GM18858 (cell line): Measurements from ENCODE around the gene FBXO3.
"Not testable (repeated sequence)": the region's sequence is repeated elsewhere in the genome, so short reads cannot be mapped to it uniquely, and the experiment has no call there.

Source experiments
- ATAC-seq: cut with Tn5 transposase; IDR thresholded peaks from one replicate; pipeline ENCODE4 v1.9.1; 2021; ENCODE audit not compliant: unreplicated experiment

Gene FBXO3

DNA sequence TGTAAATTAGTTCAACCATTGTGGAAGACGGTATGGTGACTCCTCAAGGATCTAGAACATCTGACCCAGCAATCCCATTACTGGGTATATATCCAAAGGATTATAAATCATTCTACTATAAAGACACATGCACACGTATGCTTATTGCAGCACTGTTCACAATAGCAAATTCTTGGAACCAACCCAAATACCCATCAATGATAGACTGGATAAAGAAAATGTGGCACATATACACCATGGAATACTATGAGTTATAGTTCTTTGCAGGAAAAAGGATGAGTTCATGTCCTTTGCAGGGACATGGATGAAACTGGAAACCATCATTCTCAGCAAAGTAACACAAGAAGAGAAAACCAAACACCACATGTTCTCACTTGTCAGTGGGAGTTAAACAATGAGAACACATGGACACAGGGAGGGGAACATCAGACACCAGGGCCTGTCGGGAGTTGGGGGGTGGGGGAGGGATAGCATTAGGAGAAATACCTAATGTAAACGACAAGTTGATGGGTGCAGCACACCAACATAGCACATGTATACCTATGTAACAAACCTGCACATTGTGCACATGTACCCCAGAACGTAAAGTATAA lies 45.2 kb downstream of the FBXO3 start:
- not testable (repeated sequence) for ATAC-seq

GRCh38 chr11:33727539-33727938 lies 46.8 kb downstream of the FBXO3 start:
- not testable (repeated sequence) for ATAC-seq

- no peak for ATAC-seq
Measured at GRCh38 chr11:33725496-33725895, 48.8 kb downstream of the FBXO3 start.

- ATAC-seq: no peak
Measured at GRCh38 chr11:33724644-33725035, 49.7 kb downstream of the FBXO3 start.

GRCh38 chr11:33723238-33723881 lies 51.0 kb downstream of the FBXO3 start:
- ATAC-seq: no peak

DNA sequence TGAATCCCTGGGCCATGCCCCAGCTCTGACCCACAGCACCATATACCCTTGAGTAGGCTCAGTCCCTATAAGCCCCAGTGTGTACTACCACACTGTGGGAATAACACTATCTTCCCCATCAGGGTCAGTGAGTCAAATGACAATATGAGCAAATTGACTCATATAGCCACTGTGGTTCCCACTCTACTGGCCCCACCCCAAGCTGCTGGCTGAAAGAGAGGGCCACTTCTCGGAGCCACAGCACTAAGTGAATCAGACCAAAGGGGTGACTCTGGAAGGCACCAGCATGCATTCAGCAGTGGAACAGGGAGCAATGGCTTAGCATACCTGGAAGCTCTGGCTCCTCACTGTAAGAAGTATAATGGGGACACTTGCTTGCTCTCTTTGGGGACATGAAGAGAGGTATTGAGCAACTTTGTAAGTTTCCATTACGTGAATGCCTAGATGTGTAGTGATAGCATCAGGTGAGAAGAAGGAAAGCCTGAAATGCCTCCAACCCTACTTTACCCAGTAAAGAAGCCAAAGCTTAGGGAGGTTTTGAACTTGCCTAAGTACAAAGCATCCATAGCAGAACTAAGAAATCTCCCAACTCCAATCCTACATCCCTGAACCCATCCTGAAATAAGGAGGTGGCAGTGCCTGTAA lies 51.6 kb downstream of the FBXO3 start:
- peak; percentile 87 for ATAC-seq

DNA sequence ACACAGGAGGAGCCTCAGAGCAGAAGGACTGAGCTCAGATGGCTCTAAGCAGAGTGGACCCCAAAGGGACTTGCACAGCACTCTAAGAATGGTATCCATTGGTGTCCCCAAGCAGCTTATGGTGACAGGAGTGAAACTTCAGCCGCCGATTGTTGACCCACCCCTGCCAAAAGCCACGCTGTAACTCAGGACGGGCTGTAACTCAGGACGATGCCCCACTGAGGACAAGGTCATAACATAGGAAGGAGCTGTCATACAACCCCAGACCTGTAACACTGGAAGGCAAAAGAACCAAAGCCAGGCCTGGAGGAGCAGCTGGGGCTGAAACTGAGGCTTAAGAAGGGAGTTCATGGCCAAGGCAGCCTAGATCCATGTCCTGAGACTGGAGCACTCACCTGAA lies 52.3 kb downstream of the FBXO3 start:
- ATAC-seq: no peak

- ATAC-seq: no peak
Measured at GRCh38 chr11:33721426-33721825, 52.9 kb downstream of the FBXO3 start.

DNA sequence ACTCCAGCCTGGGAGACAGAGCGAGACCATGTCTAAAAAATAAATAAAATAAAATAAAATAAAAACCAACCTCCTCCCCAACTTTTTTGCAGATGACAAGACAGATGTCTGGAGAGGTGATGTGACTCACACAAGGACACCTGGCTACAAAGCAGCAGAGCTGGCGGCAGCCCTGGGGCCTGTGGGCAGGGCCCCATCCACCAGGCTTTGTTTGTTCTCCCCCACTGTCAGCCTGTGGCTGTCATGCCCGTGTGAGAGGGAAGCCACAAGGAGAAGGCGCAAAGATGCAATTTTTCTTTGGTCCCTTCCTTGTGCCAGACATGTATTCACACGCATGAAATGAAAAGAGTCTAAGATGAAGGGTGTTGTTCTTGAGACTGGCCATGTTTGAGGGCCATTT lies 54.7 kb downstream of the FBXO3 start:
- no peak for ATAC-seq

- no peak for ATAC-seq
Measured at GRCh38 chr11:33718440-33718839, 55.9 kb downstream of the FBXO3 start.

DNA sequence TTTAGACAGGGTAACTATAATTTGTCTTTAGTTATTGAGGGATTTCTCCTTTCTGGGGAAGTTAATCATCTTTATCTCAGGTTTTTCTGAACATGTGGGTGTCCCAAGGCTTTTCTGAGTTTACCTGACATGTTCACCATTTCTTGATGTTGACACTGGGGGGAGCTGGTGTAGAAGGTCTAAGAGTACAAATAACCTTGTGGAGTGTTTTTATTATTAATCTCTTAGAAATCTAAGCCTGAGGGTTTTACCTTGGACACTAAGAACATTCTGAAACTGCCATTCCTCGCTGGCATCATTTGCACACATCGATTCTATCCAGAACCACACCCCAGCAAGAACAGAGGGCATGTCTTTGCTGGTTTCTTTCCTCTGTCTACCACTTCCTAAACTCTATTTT lies 58.1 kb downstream of the FBXO3 start:
- ATAC-seq: no peak

GRCh38 chr11:33713856-33714398 lies 60.4 kb downstream of the FBXO3 start:
- no peak for ATAC-seq

DNA sequence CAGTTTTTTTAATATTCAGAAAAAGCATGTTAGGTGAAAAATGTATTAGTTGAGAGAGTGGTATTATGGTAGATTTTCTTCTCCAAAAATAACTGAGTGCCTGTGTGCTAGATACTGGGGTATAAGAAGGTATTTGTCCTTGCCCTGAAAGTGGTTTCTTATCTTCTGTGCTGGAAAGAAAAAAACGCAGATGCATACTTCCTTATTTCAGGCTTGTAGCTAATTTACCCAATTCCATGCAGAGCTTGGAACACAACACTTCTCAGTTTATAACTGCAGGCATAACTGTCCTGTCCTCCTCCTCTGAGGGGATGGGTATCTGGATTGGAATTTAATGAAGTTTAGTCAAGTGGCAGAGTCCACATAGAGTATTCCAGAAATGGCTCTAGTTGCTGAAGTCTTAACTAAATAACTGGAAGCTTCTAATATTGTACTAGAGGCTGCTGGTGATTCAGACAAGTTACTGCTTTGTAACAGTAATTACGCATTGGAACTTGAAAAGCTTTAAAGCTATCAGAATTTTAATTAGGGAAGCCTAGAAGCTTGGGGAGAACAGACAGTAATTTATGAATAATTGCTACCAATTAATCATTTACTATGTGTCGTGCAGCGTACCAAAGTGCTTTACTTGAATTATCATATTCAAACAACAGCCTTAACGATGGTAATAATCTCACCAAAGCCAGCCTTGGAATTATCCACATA lies 61.0 kb downstream of the FBXO3 start:
- ATAC-seq: no peak

DNA sequence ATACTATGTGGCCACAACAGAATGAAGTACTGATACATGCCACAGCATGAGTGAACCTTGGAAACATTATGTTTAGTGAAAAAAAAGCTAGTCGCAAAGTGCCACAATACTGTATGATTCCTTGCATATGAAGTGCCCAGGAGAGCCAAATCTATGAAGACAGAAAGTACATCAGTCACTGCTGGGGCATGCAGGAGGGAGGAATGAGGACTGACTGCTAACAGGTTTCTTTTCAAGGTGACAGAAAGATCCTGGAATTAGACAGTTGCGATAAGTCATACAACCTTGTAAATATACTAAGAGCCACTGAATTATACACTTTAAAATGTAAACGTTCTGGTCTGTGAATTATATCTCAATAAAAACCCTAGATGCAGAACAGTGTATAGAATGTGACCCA lies 61.9 kb downstream of the FBXO3 start:
- ATAC-seq: no peak

DNA sequence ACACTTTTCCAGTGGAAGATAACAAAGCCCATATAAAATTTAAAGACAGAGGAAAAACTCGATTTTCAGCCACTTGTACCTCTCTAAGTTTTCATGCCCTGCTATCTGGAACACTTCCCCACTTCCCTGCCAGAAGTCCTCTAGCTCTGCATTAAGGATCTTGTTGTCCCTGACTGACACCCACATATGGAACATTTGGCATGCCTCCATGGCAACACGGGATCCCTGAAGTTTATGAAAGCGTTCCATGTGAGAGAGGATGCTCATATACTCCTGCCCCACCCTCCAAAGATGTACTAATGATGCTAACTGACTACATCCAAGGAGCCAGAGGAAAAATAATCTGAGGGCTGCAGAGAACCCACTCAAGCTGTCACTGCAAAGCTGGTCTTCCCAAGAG lies 64.9 kb downstream of the FBXO3 start:
- ATAC-seq: no peak

- ATAC-seq: no peak
Measured at GRCh38 chr11:33708985-33709384, 65.3 kb downstream of the FBXO3 start.

GRCh38 chr11:33707831-33708230 lies 66.5 kb downstream of the FBXO3 start:
- not testable (repeated sequence) for ATAC-seq

- ATAC-seq: no peak
Measured at GRCh38 chr11:33706966-33707365, 67.4 kb downstream of the FBXO3 start.

DNA sequence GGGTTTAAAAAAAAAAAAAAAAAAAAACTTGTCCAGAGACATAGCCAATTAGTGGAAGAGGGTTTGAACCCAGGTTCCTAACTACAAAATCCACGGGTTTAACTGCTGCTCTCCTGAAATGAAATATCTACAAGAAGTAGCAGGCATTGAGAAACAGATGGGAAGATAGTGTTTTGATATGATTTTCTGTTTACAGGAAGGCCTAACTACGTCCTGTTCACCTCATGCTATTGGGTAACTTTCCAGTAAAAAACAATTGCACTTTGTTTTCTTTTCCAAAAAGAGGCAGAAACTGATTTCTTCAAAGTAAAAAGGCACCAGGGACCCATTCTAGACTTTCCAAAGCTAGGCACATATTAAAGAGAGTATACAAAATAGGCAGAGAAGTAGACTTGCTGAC lies 67.8 kb downstream of the FBXO3 start:
- no peak for ATAC-seq

- ATAC-seq: no peak
Measured at GRCh38 chr11:33704240-33705002, 69.9 kb downstream of the FBXO3 start.

DNA sequence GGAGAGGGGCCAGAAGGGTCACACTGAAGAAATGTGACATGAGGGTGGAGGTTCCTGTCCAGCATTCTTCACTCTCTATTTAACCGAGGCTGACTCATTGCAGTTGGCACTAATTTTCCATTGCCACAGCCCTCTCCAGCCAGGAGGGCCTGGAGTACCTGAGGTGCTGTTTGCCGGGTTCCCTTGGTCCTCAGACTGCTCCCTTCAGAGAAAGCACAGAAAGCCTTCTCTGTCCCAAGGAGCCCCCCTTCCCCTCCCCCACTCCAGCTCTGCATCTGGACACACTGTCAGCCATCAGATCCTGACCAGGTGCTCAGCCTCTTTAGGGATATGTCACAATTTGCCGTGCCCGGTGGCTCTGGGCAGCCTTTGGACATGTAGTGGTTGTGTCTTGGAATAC lies 70.5 kb downstream of the FBXO3 start:
- ATAC-seq: no peak
